A549 treated with Hydrocortisone at 1 μM for 4 hours (cell line): ENCODE measurements around the gene ZNF367. TPM values are rescaled to one million over a fixed set of nuclear protein-coding genes. Genes with fewer than 3 reads are reported as not detected.

Experiments used
- total RNA-seq: library from RNA; stranded (reverse); fragments of 200-300 nt; extraction: Qiagen RNA extraction; gene quantifications from 5 replicates; pipeline ENCODE4 v1.2.3, GENCODE V29; 2022

Gene ZNF367
- 4.9 to 6.0 TPM (median 5.2 TPM) in 5 replicates for total RNA-seq

DNA sequence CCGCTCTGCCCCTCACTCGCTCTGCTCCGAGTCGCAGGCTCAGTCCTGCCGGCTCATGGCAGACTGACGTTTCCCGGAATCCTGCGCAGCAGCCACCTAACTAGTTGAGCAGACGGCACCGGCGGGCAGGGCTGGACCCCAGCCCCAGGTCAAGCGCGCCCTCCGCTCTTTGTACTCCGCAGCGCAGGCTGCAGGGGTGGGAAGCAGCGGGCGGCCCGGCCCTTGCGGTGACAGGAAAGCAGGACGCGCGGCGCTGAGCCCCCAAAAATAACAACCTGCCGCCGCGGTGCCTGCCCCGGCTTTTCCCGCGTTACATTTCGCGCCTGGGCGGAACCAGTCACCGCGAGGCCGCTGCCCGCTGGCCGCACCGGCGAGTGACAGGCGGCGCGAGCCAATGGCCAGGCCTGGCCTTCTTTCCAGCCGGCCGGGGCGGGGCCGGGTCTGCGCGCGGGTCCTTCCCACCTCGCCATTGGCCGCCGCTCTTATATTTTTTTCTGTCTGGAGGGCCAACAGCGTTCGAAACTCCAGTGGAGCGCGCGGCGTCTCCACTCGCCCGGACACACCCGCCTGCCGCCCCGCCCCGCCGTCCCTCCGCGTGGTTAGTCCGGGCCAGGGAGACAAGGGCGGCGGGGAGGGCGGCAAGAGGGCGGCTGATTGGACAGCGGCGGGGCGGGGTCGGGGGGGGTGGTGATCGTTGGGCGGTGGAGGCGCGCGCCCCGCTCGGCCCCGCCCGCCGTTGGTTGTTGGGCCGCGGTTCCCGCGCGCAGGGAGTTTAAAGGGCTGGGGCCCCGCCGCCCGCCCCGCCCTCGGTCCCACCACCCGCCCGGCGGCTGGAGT lies at the start of gene ZNF367:
ZNF367 (minus strand) TSS at position 288 of the 837 bp plus-strand sequence. CDS start 338 bp downstream, outside the sequence.

GRCh38 chr9:96449845-96450612 lies 31.9 kb upstream of the ZNF367 start, which contains the start of gene HABP4:
Gene HABP4, plus strand, starts transcription at chr9:96450169. Its CDS starts 111 bp downstream, at chr9:96450280.

GRCh38 chr9:96383165-96383942 lies 34.8 kb downstream of the ZNF367 start, which contains the start of gene SLC35D2:
Gene SLC35D2, minus strand, starts transcription at chr9:96383711. Its CDS starts 77 bp downstream, at chr9:96383634.

Other genes with a start within 250 kb of the ZNF367 start
- gene HSD17B3, start 116.2 kb downstream of the ZNF367 start, total RNA-seq = 0.20 TPM in 2 of 5 replicates, not detected in the others
- gene SLC35D2, start 34.7 kb downstream of the ZNF367 start, total RNA-seq = 17.7 to 21.2 TPM (median 20.7 TPM) in 5 replicates
- 14.8 to 16.5 TPM (median 15.3 TPM) in 5 replicates for gene HABP4, start 31.8 kb upstream of the ZNF367 start, total RNA-seq
- 11.4 to 17.4 TPM (median 13.7 TPM) in 5 replicates for gene CDC14B, start 201.5 kb upstream of the ZNF367 start, total RNA-seq
- 14.3 to 18.8 TPM (median 17.5 TPM) in 5 replicates for gene PRXL2C, start 236.9 kb upstream of the ZNF367 start, total RNA-seq